ENCODE results near the gene CDH3. TPM values are rescaled to one million over a fixed set of nuclear protein-coding genes. Genes with fewer than 3 reads are reported as not detected.

Gene CDH3
- total RNA-seq, 1 donor from 2014 or later = 0.45 TPM

DNA sequence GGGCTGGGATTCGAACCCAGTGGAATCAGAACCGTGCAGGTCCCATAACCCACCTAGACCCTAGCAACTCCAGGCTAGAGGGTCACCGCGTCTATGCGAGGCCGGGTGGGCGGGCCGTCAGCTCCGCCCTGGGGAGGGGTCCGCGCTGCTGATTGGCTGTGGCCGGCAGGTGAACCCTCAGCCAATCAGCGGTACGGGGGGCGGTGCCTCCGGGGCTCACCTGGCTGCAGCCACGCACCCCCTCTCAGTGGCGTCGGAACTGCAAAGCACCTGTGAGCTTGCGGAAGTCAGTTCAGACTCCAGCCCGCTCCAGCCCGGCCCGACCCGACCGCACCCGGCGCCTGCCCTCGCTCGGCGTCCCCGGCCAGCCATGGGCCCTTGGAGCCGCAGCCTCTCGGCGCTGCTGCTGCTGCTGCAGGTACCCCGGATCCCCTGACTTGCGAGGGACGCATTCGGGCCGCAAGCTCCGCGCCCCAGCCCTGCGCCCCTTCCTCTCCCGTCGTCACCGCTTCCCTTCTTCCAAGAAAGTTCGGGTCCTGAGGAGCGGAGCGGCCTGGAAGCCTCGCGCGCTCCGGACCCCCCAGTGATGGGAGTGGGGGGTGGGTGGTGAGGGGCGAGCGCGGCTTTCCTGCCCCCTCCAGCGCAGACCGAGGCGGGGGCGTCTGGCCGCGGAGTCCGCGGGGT, 92.1 kb downstream of the CDH3 start, which contains the start of gene CDH1:
TSS of gene CDH1 (plus strand) at position 247 of the 684 bp plus-strand sequence. CDS start at position 371, 124 bp downstream.
- intact Hi-C loops (cut with micrococcal nuclease) = no loop called here

DNA sequence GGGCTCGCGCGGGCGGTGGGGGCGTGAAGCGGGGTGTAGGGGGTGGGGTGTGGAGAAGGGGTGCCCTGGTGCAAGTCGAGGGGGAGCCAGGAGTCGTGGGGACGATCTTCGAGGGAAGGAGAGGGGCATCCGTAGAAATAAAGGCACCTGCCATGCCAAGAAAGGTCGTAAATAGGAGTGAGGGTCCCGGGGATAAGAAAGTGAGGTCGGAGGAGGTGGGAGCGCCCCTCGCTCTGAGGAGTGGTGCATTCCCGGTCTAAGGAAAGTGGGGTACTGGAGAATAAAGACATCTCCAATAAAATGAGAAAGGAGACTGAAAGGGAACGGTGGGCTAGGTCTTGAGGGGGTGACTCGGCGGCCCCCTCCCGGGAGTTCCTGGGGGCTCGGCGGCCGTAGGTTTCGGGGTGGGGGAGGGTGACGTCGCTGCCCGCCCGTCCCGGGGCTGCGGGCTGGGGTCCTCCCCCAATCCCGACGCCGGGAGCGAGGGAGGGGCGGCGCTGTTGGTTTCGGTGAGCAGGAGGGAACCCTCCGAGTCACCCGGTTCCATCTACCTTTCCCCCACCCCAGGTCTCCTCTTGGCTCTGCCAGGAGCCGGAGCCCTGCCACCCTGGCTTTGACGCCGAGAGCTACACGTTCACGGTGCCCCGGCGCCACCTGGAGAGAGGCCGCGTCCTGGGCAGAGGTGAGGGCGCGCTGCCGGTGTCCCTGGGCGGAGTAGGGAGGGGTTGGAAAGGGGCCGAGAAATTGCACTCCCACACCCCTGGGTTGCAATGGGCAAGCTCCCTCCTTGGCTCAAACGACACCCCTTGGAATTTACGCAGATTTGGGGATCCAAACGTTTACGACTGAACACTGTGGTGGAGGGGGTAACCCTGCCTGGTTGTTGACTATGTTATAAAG, 92.9 kb downstream of the CDH3 start:
- intact Hi-C loops (cut with micrococcal nuclease) = no loop called here

DNA sequence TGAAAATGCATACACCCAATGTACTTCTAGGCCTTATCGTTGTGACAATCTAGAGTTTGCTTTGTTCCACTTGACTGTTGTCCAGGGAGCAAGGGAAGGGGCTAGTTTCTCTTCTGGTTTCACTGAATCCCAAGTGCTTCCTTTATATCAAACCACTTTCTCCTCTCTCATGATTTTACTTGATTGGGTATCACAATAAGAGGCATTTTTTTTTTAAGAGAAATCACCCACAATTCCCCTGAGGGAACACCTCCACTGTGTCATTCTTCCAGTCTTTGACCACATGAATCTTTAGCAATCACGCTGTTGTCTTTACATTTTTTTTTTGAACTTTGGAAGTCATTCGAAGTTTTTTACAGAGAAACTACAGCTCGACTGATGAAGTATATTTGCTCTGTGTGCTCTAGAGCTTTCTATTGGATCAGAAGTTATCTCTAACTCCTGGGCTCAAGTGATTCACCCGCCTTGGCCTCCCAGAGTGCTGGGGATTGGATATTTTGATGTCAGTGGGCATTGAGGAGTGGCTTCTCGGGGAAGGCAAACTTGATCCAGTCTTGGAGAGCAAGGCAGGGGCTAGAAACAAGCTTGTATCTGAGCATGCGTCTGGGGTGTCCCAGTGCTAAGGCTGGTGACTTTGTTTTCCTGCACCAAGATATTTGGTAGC, 95.0 kb downstream of the CDH3 start:
- intact Hi-C loops (cut with micrococcal nuclease) = no loop called here

DNA sequence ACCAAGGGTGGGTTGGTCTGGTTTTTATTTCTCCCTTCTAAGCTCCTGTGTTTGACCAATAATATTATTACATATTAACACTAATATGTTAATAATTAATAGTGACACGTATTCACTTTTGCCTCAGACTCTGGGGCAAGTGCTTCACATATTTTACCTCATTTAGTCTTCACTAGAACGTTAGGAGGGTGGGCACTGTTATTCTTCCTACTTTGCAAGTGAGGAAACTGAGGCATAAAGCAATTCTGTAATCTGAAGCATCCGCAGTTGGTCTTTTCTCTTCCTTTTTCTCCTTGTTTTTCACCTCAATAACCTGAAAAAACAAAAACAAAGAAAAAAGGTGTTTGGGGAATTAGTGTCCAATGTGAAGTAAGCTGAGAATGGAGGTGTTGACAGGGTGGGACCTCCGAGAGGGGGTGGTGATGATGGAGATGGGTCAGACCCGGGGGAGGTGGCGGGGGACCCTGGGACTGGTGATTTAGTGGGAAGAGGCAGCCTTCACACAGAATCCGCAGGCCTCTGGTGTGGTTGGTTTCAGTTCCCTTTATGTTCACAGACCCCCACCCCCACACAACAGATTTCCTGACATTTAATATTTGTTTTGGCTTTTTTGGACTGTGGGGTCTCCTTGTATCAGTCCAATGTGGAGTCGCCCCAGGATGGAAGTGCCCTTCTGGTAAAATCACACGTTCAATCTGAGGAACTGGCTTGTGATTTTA, 95.7 kb downstream of the CDH3 start:
- intact Hi-C loops (cut with micrococcal nuclease) = no loop called here

DNA sequence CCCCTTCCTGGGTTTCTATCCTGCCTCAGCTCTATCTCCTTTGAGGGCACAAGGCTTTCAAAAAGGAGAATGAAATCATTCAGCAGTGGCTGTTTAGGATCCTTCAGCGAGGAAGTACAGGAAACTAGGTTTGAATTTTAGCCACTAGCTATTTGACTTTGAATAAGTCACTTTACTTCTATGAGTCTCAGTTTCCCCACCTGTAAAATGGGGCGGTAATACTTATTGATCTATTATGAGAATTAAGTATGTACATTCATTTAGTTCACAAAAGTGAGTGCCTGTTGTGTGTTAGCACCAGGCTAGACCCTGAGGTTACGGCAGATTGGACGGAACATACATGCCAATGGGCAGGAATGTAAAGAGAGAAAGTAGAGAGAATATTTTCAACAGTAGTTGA, 98.6 kb downstream of the CDH3 start:
- intact Hi-C loops (cut with micrococcal nuclease) = no loop called here

DNA sequence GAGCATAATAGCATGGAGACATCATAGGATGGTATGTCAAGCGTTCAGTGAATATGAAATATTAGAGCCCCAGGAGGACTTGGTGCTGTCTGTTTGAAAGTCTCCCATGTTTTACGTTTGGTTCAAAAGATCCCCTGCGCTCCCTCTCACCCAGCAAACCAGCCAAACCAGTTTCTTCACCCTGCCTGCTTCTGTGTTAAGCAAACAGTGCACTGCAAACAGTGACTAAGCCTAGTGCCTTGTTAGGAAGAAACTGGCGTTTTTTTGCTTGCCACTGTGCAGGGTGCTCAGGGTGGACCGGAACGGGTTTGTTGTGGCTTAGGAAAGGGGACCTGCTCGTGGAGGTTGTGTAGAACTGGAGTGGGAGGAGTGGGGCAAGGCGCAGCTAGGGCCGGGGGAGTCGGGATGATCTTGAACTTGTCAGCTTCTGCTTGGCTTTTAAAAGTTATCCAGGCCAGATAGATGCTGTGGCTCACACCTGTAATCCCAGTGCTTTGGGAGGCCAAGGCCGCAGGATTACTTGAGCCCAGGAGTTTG, 99.7 kb downstream of the CDH3 start:
- intact Hi-C loops (cut with micrococcal nuclease) = no loop called here

DNA sequence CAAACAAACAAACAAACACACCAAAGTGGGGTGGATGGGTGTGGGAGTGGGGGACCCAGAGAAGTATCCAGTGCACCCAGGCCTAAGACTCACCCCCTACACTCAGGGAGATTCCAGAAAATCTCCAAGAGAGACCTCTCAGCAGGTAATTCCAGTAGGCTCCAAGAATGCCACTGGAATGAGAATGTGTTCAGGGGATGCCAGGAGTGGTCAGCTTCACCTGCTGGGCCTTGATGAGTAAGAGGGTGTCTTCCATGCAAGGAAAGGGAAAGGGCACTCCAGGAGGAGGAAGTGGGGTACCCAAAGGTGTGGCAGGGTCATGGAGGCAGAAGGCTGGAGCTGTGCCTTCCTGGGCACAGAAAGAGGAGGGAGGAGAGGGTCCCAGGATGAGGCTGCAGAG, 101.8 kb downstream of the CDH3 start:
- intact Hi-C loops (cut with micrococcal nuclease) = no loop called here

DNA sequence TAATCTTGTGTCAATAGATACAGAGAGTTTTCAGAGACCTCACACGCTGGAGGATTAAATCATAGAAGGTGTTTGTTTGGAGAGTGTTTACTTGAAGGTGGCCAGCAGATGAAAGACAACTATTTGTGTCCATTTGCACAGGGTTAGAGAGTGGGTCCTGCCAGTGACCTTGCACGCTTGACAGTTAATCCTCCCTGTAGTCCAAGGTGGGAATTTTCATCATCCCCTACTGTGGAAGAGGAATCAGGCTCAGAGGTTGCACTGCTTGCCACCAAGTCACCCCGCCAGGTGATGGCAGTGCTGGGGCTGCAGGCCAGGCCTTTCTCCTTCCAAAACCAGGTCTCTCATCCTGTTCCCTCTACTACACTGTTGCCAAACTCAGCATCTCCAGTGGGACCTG, 104.3 kb downstream of the CDH3 start:
- intact Hi-C loops (cut with micrococcal nuclease) = no loop called here

Other genes starting within 250 kb of the CDH3 start
- gene SMPD3, start 196.8 kb upstream of the CDH3 start, total RNA-seq = 3.0 and 4.3 TPM in 2 replicates
- 27.2 and 27.9 TPM in 2 replicates for gene ZFP90, start 106.0 kb upstream of the CDH3 start, total RNA-seq
- gene CDH1, start 92.0 kb downstream of the CDH3 start, total RNA-seq = 0.36 and 0.73 TPM in 2 replicates
- 24.6 and 25.3 TPM in 2 replicates for gene TANGO6, start 198.2 kb downstream of the CDH3 start, total RNA-seq

All from T-helper 2 cell treated with Interferon-gamma antibody and Interleukin-4, amounts not matched to agents 100 ng/mL and 5 ng/mL, for 36 hours (primary cell).